ENCODE measurements around the gene GPANK1.

GRCh38 chr6:31691564-31692108 lies 26.8 kb upstream of the GPANK1 start:
- TF ChIP-seq CTCF (IDR thresholded peaks at IDR 0.05), result no peak
- TF ChIP-seq EZH2 (IDR thresholded peaks at IDR 0.05; ENCODE audit: borderline replicate concordance, insufficient read depth, low read depth, low read length, poor library complexity, severe bottlenecking), result no peak

All from B cell (primary cell).